ENCODE measurements around the gene EPPIN.
"Not testable (repeated sequence)": the region's sequence is repeated elsewhere in the genome, so short reads cannot be mapped to it uniquely, and the experiment has no call there.

GRCh38 chr20:45585986-45586385 lies 38.8 kb upstream of the EPPIN start:
- not testable (repeated sequence) for TF ChIP-seq CTCF (IDR thresholded peaks at IDR 0.05); REST (IDR thresholded peaks at IDR 0.05; ENCODE audit: insufficient read depth in 1 of 2, low read depth in 2 of 2, low read length in 1 of 2)

Measured in Panc1 (cell line).